GM19467 (cell line): Measurements from ENCODE around the gene ZNF592.

Experiments used
- ATAC-seq: cut with Tn5 transposase; IDR thresholded peaks from one replicate; pipeline ENCODE4 v1.9.1; 2021; ENCODE audit warnings: mild to moderate bottlenecking, moderate library complexity; ENCODE audit not compliant: unreplicated experiment

The ZNF592 gene

DNA sequence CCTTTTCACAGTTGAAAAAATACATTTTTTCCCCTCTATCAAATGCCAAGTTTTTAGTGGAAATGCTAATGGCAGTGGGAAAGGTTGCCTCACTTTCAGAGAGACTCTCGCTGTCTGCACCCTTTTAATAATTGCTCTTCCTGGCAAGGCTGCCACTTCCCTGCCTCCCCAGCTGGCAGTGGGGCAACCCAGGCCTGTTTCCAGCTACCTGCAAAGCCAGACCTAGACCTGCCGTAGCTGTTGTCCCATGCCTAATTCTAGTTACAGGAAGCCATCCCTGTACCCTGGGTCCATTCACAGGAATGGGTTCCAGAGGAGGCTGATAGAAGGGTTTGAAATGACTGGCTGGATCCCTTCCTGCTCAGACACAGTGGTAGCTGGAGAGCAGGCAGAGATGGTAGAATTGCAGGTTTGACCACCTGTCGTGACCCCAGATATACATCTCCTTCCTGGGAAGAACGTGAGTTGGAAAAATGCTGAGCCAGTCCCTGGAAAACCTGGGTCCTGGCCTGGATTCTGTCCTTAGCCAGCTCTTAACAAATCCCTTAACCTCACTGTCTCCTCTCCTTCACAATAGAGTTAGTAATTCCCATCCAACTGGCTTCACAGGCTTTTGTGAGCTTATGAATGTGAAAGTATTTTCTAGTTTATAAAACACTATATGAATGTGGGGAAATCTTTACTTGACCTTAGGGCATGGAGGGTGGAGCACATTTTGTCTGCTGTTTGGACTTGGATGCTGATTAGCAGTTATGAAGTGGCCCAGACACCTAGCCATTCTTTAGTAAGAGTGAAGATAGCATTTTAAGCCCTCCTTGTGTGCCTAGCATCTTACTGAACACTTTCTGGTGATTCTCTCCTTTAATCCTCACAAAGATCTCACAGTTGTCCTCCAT is 55.9 kb downstream of the ZNF592 start:
- no peak for ATAC-seq

DNA sequence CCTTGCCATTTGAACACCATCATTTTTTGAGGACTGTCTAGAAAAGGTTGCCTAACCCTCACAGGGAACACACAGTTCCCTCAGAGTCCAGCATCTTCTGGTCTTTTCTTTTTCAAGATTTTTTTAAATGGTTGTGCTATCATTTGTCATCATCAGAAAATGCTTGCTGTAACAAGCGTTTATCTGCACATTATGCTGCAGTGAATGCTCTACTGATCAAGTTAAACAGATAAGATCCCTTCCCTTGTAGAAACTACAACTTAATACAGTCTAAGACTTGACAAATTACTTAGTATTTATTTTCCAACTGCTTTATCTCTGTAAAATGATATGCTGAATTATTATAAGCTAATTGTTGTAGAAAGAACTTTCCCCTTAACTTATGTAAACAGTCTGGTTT is 56.8 kb downstream of the ZNF592 start:
- no peak for ATAC-seq

DNA sequence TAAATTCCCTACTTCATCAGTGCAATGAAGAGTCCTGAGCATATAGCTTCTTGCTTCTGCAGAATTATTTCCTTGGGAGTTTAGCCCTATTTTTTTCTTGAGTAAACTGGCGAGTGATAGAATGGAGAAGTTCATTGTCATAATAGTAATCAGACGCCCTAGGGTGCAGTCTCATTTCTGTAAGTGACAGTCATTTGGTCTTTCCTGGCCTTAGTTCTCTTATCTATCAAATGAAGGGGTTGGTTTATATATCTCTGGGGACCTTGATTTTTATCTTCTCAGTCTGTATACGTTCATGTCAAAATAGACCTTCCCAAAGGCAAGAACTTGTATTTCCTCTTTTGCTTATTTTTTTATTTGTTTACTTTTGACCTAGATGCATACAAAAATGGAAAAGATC is 58.8 kb downstream of the ZNF592 start:
- no peak for ATAC-seq

DNA sequence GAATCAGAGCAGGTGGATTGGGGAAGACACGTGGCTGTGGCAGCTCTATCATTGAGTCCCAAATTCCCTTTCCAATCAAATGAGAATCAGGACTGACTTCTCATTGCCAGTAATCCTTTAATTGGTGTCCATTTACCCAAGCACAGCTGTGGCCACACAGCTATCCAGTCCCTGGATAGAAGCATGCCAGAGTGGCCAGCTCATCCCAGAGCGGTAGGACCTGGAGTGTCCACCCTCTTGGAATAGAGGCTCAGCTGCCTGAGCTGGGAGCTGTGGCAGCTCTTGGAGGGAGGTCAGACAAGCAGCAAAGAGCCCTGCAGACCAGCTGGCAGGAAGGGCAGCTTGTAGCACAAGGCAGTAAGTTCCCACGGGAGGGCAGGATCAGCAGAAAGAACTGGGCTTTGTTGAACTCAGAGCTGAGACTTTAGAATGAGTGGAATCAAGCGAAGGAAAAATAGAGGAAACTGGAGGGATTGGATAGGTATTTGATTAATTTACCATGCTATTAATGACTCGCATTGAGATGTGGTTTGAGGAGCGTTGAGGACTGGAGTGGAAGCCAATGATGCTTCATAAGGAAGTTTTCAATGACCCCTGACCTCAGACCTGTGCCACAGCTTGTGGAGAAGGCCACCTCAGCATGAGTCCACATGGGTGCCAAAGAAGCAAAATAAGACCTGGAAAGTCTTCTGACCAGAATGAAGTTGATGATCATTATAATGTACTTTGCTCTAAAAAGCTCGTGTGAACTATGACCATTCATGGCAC is 61.9 kb downstream of the ZNF592 start:
- no peak for ATAC-seq

DNA sequence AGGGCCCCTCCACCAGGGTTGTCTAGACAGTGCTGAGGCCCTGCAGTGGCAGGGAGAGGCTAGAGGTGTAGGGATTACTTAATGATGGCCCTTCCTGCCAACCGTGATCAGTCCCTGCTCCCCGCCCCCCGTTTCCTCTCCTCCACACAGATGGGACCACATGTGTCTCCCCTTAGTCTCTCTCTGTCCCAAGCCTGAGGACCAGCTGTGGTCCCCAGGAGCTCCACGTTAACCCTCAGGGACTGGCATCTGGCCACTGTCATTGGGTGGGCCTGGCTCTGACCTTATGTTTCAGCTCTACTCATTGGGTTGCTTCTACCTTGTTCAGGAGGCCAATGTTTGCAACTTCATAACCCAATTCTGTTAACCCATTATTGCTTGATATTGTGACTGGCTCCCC is 62.8 kb downstream of the ZNF592 start:
- no peak for ATAC-seq

DNA sequence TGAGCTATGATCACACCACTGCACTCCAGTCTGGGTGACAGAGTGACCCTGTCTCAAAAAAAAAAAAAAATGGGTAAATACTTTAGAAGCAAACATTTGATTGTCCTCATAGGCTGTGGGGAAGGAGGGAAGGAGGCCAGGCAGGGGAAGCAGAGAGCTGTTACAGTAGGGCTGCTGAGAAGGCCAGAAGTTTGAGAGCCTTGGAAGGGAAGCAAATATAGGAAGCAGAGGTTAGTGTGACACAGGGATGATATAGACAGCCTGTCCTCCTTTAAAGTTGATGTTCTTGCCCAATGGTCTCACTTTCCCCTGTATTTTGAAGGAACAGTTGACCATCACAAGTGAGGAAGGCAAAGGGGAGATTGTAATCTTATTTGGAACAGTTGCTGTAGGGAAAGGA is 63.4 kb downstream of the ZNF592 start:
- no peak for ATAC-seq

DNA sequence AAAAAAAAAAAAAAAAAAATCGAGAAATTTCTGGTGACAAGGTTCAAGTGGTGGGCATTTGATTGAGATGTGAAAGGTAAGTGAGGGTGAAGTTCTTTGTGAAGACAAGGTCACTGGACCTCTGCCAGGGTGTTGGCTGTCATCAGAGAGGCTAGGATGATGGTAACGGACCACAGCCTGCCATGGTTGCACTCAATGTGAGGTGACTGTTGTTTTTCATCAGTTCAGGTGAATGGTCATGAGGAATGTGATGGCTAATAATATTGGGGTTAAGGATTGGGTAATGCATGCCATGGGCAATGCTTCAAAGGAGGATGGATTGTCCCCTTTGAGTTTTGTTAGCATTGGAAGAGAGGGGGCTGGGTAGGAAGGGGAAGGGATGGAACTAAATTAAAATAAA is 64.5 kb downstream of the ZNF592 start:
- no peak for ATAC-seq

DNA sequence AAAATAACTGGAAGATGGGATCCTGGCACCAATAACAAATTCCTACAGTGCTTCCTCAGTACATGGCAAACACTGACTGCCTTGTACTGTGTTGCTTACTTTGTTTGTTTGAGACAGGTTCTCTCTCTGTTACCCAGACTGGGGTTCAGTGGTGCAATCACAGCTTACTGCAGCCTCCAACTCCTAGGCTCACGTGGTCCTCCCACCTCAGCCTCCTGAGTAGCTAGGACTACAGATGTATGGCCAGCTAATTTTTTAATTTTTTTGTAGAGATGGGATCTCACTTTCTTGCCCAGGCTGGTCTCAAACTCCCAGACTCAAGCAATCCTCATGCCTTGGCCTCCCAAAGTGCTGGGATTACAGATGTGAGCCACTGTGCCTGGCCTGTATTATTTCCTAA is 65.0 kb downstream of the ZNF592 start:
- ATAC-seq: no peak

DNA sequence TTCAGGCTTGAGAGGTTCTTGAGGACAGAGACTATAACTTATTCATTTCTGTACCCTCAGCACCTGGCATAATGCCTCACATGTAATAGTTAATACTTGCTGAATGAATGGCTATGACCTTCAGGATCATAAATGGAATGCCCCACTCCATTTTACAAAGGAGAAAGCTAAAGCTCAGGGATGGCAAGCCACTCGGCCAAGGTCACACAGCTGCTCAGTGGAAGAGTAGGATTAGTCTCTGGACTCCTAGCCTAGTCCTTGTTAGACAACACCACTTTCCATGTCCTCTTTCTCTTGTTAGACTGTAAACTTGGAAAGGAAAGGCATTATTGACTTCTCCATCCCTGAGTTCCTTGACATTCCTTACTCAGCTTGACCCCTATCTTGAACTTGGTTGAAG is 65.5 kb downstream of the ZNF592 start:
- no peak for ATAC-seq

DNA sequence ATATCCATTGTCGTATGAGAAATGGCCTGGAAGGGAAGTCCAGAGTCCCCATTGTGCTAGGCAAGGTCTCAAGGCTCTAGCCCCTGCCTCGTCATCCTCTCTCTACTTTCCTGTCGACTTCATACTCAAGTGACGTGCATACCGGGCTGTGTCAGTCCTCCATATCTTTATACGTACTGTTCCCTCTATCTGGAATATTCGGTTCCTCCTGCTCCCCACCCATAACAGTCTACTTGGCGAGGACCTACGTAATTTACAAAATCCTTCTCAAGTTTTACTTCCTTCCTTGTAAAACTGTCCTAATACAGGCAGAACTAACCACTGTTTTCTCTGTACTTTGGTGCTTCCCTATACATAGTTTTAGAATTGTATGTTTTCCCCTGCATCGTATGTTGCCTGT is 66.5 kb downstream of the ZNF592 start:
- ATAC-seq: no peak

DNA sequence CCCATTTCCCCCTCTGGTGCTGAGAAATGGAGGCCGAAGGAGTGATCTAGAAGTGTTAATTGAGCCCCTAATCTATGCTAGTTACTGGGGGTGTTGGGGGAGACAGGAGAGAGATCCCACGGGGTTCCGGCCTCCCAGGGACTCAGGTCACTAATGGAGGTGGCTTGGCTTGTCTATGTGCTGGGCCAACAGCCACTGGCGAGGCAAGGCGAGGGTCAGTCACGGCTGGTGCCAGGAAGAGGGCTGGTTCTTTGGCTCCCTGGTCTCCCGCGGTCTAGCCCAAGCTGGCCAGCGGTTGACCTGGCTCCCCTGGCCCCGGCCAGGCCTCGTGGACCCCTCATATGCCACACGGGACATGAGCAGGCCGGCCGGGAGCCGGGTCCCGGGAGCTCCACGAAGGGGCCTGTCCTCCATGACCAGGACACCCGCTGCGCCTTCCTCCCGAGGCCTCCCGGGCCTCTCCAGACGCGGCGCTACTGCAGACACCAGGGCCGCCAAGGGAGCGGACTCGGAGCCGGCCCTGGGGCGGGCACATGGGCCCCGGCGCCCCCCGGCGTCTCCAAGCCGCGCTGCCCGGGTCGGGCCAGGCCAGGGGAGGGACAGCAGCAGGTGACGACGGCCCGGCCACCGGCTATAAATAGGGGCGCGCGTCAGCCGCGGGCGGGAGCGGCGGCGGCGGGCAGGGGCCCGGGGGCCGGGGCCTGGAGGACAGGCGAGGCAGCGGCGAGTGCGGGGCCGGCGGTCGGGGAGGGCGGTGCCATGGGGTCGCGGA is 68.5 kb downstream of the ZNF592 start, which contains the start of gene ALPK3:
Gene ALPK3, plus strand, starts transcription at position 663 of the 772 bp plus-strand sequence. Its CDS starts 97 bp downstream, at position 760.
- no peak for ATAC-seq

DNA sequence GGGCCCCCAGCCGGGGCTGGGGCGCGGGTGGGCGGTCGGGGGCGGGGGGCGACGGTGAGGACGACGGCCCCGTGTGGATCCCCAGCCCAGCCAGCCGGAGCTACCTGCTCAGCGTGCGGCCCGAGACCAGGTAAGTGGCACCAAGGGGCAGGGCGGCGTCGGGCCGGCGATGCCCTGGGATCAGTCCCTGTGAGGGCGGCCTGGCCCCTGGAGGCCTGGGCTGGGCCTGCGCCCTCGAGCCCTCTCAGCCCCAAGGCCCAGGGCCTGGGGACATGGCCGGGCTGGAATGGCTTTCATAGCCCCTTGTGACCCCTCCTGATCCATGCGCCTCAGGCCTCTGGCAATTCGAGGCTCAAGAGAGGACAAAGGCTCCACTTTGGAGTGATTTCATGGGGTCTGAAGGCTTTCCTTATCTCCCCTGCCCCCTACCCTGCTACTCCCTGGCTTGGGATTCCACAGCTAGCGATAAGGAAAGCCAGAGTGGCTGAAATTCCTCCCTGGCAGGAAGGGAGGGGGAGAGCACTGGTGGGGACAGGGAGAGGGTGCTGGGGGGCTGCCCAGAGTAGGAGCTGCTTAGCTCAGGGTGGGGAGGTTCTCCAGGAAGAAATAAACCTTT is 69.2 kb downstream of the ZNF592 start:
- no peak for ATAC-seq

DNA sequence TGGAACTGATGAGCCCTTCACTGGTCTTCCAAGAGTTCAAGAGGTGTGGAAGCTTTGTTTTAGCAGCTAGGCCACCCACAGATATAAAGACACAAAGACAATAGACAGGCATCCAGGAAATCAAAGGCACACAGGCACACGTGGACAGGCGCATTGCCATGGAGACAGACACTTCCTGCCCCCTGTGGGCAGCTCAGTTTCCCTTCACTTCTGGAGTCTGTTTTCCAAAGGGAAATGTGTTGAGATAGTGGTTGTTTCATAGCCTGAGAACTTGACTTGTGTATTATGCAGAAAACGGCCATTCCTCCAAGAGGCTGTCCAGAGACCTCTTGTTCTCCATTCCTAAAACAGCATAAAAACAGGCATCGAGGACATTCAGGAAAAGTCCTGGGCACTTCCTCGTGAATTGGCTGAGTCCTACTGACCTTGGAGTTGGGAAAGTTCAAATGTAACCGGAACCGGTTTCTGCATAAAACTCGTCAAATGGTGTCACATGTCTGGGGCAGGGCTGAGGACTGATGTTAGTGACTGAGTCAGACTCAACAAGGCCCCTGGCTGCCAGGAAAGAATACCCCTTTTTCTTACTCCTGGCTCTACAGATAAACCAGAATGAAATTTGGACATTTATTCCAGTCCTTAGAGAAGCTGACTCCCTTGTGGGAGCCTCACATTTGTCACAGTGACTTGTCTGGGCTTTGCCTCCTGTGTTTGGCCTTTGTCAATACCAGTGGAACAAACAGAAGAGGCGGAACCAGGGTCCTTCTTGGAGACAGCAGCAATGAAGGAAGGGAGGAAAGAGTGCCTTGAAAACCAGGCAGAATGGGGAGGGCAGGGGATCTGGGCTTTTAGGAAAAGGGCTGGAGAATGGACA is 70.1 kb downstream of the ZNF592 start:
- no peak for ATAC-seq

DNA sequence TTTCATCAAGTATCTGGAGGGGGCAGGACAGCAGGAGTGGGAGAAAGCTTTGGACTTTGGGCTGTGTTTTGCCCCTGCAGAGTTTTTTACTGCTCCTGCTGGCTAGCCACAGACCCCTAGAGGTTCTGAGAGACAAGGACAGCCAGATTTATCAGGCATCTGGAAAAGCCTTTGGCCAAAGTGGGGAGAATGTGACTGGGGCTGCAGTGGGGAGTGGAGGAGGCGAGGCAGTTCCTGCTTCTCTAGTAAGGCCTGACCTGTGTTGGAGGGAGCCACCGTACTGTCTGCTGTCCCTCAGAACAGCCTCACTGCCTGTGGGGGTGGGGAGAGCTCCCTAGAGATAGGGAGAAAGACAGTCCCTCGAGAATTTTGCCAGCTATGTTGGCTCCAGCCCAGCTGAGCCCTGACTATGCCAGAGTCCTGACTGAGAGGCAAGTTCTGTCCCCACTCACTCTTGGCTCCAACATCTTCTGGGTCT is 70.9 kb downstream of the ZNF592 start:
- no peak for ATAC-seq

DNA sequence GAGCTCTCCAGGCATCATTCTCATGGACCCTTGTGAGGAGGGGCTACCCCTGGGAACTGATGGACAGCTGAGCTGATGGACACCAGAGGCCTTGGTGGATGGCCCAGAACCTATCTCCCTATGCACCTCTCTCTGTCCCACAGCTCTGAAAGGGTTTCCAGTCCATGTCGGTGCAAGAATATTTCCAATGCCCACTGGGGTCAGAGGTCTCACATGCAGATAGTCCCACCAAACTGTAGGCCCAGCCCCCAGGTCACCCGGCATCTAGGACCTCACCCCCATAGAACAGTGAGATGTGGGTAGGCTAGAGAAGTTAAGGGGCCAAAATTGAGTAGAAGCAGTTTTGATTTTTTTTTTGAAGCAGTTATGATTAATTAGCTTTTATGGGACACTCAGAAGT is 71.4 kb downstream of the ZNF592 start:
- no peak for ATAC-seq

DNA sequence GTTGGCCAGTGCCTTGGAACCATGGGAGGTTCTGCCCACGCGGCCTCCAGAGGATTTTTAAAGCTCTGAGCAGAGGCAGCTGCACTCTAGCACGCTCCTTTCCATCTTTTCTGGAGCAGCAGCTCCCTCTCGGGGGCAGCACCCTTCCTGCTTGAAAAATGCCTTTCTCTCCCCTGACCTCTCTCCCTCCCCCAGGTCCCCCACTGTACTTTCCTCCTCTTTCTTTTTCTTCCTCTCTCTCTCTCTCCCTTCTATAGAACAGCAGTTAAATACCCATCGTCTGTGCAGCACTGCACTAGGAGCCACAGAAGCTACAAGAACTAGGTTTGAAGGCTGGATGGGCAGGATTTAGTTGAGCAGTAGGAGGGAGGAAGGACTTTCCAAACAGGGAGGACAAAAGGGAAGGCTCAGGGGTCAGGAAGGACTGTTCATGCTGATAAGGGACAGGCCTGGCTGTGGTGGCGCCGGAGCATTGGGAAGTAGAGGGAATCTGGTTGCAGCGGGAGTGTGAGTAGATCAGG is 73.2 kb downstream of the ZNF592 start:
- no peak for ATAC-seq

DNA sequence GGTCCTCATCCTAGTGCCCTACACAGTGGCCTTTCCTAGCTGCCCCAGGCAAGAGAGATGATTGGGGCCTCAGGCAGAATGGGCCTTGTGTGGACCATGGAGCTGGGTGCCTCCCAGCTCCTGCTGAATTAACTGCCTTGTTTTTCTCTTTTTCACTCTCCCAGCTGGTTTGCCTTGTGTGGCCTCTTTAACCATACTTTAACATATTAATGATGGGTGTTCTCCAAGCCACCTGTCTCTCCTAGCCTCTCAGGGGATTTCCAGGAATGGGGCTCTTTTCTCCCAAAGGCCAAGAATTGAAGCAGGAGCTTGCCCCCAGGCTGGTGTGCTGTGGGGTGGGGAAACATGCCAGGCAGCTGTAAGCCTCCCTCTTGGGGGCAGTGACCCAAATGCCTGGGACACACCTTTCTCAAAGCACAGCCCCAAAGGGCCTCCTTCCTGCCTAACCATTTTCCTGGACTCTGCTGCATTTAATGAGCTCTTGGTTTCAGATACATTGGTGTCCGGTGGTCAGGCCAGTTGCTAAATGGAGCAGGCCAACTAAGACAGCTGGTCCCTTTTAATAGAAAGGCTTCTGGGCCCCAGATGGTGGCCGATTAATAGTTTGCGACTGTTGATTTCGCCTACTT is 74.4 kb downstream of the ZNF592 start:
- ATAC-seq: no peak

DNA sequence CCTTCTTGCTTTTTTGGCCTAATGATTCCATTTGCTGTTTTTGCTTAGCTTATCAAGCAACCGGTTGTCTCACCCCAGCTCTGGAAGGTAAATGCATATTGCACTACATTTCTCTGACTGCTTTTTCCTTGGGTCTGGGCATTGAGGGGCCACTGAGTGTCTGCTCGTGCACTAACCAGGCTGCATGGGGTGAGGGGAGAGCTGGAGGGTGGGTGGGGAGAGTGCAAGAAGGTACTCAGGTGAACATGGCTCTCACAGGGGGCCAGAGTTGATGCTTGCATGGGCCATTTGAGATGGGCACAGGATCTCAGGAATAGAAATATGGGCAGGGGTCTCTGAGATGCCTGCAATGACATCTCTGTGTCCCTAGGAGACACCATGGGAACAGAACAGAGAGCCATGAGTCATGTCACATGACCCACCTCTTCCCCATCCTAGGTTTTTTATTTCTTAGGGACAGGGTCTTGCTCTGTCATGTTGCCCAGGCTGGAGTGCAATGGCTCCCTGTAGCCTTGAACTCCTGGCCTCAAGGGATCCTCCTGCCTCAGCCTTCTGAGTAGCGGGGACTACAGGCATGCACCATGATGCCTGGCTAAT is 75.0 kb downstream of the ZNF592 start:
- ATAC-seq: no peak
